Prostate gland (tissue), 2 donors: Measurements from ENCODE around the gene FMN1.

Experiments
- CTCF ChIP-seq, 4 experiments: fragments of 200-600 bp in 2 of 4; fragments of 450-650 bp in 2 of 4; sonication (generic) in 2 of 4; IDR thresholded peaks; 1 replicate in 3 of 4; 2 replicates in 1 of 4; pipeline ENCODE4 v1.5.1; 2016 to 2019; ENCODE audit warnings: antibody characterized with exemption in 4 of 4, mild to moderate bottlenecking in 2 of 4, moderate library complexity in 2 of 4
- POLR2A ChIP-seq: fragments of 450-650 bp; IDR thresholded peaks from one replicate; pipeline ENCODE4 v1.6.1; 2016; ENCODE audit warnings: antibody characterized with exemption, mild to moderate bottlenecking
- POLR2AphosphoS5 ChIP-seq: sonication (generic); formaldehyde crosslinking; IDR thresholded peaks from one replicate; pipeline ENCODE4 v1.6.1; 2017; ENCODE audit warnings: antibody characterized with exemption

DNA sequence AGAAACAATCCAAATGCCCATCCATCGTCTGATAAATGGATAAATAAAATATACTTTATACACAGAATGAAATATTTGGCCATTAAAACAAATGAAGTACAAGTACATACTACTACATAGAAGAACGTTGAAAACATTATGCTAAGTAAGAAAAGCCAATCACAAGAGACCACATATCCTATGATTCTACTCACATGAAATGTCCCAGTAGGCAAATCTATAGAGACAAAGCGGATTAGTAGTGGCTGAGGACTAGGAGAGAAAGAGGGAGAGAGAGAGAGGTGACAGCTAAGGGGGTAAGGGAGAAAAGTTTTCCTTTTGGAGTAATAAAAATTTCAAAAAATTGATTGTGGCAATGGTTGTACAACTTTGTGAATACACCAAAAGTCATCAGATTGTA lies 329.7 kb downstream of the FMN1 start:
- no peak for TF ChIP-seq CTCF (IDR thresholded peaks at IDR 0.05)
- no peak for TF ChIP-seq POLR2A
- no peak for TF ChIP-seq POLR2AphosphoS5
